Loucy (cell line): Measurements from ENCODE around the gene PRKN.

Experiments used
- H2AFZ ChIP-seq: fragments of 200-600 bp; sonication (generic); 2 replicates; pipeline ENCODE4 v1.6.0; 2016; ENCODE audit warnings: antibody characterized with exemption, mild to moderate bottlenecking, low read length, moderate library complexity
- H3F3A ChIP-seq: fragments of 200-600 bp; 2 replicates; pipeline ENCODE4 v1.6.0; 2016; ENCODE audit warnings: antibody characterized with exemption, low read depth, mild to moderate bottlenecking
- H3K27me3 ChIP-seq: fragments of 200-600 bp; sonication (generic); 2 replicates; pipeline ENCODE4 v1.6.1; 2014; ENCODE audit warnings: low read length, mild to moderate bottlenecking; ENCODE audit not compliant: insufficient read depth, poor library complexity, severe bottlenecking
- H3K36me3 ChIP-seq: fragments of 200-600 bp; sonication (generic); 2 replicates; pipeline ENCODE4 v1.6.1; 2016; ENCODE audit warnings: low read length; ENCODE audit not compliant: insufficient read depth
- H3K4me1 ChIP-seq: fragments of 200-600 bp; sonication (generic); 2 replicates; pipeline ENCODE4 v1.5.1; 2014; ENCODE audit warnings: low read length, mild to moderate bottlenecking; ENCODE audit not compliant: insufficient read depth, poor library complexity, severe bottlenecking
- H3K4me2 ChIP-seq: fragments of 200-600 bp; sonication (generic); 2 replicates; pipeline ENCODE4 v1.6.0; 2014; ENCODE audit warnings: antibody characterized with exemption, low read length, low read depth, mild to moderate bottlenecking; ENCODE audit not compliant: poor library complexity, severe bottlenecking
- H3K4me3 ChIP-seq: fragments of 200-600 bp; sonication (generic); 2 replicates; pipeline ENCODE4 v1.5.1; 2014; ENCODE audit warnings: low read length, mild to moderate bottlenecking, mixed read lengths; ENCODE audit not compliant: poor library complexity, severe bottlenecking
- H3K79me2 ChIP-seq: fragments of 200-600 bp; sonication (generic); 2 replicates; pipeline ENCODE4 v1.6.1; 2014; ENCODE audit warnings: low read length; ENCODE audit not compliant: insufficient read depth
- H3K9ac ChIP-seq: fragments of 200-600 bp; sonication (generic); 2 replicates; pipeline ENCODE4 v1.6.0; 2014; ENCODE audit warnings: mild to moderate bottlenecking, low read depth, low read length, moderate library complexity; ENCODE audit not compliant: poor library complexity, severe bottlenecking
- H3K9me2 ChIP-seq: fragments of 200-600 bp; sonication (generic); replicated peaks from 2 replicates; pipeline ENCODE4 v1.6.1; 2016; ENCODE audit warnings: low read depth, low read length, mixed read lengths
- H3K9me3 ChIP-seq: fragments of 200-600 bp; sonication (generic); 2 replicates; pipeline ENCODE4 v1.6.1; 2014; ENCODE audit warnings: mild to moderate bottlenecking, antibody characterized with exemption, low read length, low read depth; ENCODE audit not compliant: insufficient read depth
- H4K20me1 ChIP-seq: fragments of 200-600 bp; sonication (generic); 2 replicates; pipeline ENCODE4 v1.6.0; 2014; ENCODE audit warnings: antibody characterized with exemption, low read length, mild to moderate bottlenecking; ENCODE audit not compliant: insufficient read depth, poor library complexity, severe bottlenecking
- EZH2phosphoT487 ChIP-seq: fragments of 200-600 bp; IDR thresholded peaks from 2 replicates; pipeline ENCODE4 v1.6.1; 2018; ENCODE audit warnings: antibody characterized with exemption, mild to moderate bottlenecking, moderate library complexity, borderline replicate concordance
- TF ChIP-seq, protein P1 (sequence below): fragments of 200-600 bp; sonication (generic); conservative IDR thresholded peaks from 2 replicates; pipeline ENCODE4 v1.5.1; 2014; ENCODE audit warnings: mild to moderate bottlenecking, antibody characterized with exemption, low read length

PRKN gene

DNA sequence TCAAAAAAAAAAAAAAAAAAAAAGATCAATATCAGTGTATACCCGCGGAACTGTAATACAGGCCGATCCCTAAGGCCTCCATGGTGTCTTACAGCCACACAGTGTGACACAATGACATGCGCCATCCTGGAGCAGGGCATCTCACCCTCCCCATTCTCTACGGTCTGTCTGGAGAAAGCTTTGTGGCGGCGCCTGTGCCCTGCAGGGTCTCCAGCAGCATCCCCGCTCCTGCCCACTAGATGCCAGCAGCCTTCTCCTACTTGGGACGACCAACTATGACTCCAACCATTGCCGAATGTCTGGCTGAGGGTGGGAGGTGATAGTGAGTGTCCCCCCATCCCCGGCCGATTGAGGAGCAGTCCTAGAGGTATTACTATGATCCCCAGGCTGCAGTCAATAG lies 894.9 kb downstream of the PRKN start:
- no peak overlapping the region for H2AFZ ChIP-seq
- peaks cover 4% of the 10 kb centered on the region; the same call in 1 of the 2 replicates for H3K9me3 ChIP-seq
- no peaks in the 10 kb centered on the region for H3K9me2 ChIP-seq
- H3K9ac ChIP-seq = no peak overlapping the region
- TF ChIP-seq EZH2phosphoT487 = no peak
- TF ChIP-seq, protein P1, sequence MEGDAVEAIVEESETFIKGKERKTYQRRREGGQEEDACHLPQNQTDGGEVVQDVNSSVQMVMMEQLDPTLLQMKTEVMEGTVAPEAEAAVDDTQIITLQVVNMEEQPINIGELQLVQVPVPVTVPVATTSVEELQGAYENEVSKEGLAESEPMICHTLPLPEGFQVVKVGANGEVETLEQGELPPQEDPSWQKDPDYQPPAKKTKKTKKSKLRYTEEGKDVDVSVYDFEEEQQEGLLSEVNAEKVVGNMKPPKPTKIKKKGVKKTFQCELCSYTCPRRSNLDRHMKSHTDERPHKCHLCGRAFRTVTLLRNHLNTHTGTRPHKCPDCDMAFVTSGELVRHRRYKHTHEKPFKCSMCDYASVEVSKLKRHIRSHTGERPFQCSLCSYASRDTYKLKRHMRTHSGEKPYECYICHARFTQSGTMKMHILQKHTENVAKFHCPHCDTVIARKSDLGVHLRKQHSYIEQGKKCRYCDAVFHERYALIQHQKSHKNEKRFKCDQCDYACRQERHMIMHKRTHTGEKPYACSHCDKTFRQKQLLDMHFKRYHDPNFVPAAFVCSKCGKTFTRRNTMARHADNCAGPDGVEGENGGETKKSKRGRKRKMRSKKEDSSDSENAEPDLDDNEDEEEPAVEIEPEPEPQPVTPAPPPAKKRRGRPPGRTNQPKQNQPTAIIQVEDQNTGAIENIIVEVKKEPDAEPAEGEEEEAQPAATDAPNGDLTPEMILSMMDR = no peak
- H4K20me1 ChIP-seq = no peaks in the 10 kb centered on the region
- H3K4me2 ChIP-seq = no peak overlapping the region
- H3K4me3 ChIP-seq = no peak overlapping the region
- H3K36me3 ChIP-seq = no peaks in the 10 kb centered on the region
- H3K27me3 ChIP-seq = no peaks in the 10 kb centered on the region
- no peaks in the 10 kb centered on the region for H3K79me2 ChIP-seq
- peaks cover 10% of the 10 kb centered on the region for H3K4me1 ChIP-seq
- H3F3A ChIP-seq = no peaks in the 10 kb centered on the region

DNA sequence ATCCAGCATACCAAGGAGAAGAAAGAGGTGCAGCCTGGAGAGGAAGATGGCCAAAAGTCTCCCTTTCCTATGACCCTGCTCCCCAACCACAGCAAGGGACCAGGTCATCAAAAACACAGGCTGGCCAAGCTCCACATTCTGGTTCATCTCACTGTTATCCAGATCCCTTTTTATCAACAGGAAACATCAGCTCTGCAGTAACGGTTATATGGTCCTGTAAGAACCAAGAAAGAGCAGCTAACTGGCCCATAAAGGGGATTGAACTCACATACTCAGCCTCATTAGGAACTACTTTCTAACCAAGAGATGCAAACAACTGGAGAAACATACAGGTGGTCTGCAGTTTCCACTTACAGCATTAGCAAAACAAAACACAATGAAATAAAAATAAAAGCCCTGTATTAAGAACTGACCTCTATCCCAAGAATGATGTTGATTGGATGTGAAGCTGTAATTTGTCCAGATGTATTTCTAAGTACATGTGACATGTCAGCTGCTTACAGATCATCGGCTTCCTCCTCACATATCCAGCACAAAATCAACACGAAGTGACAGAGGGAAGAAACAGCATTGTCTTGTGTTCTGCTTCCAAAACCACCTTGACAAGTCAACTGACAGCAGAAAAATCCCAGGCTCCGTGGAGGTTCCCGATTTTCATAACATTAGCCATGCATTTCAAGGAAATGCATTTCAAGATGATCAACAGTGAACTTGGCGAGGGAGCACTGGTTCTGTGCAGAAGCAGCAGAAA lies 896.5 kb downstream of the PRKN start:
- Histone ChIP-seq H3K4me2 (peak overlapping the region; percentile 28), H2AFZ (no peak overlapping the region), H3K4me3 (no peak overlapping the region), H3K4me1 (peaks cover 10% of the 10 kb centered on the region), H3K27me3 (no peaks in the 10 kb centered on the region), H3K9me3 (peaks cover 4% of the 10 kb centered on the region; the same call in 1 of the 2 replicates), H4K20me1 (no peaks in the 10 kb centered on the region), H3K79me2 (no peaks in the 10 kb centered on the region), H3K36me3 (no peaks in the 10 kb centered on the region), H3K9me2 (no peaks in the 10 kb centered on the region), H3F3A (no peaks in the 10 kb centered on the region), H3K9ac (peak overlapping the region; percentile 51)
- no peak for TF ChIP-seq EZH2phosphoT487
- TF ChIP-seq, protein P1 = no peak

DNA sequence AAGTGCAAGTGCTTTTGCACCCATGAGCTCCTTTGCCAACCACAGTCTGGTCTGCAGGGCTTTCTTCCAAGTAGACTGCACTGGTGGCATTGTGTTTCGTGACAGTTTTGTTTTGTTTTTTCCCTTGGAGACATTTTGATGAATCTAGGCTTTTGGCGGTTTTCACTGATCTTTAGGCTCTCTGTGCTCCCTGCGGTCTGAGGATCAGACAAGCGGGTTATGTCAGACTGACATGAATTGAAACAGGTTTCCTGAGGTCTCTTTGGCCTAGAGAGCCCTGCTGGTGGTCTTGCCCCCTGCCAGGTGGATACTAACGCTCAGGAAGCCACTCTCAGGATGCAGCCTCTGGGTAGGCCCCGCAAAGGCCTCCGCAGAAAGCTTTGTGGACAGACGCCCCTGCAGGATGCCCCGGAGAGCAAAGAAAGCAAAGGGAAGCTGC lies 898.3 kb downstream of the PRKN start:
- Histone ChIP-seq H3F3A (no peaks in the 10 kb centered on the region), H3K9me3 (peaks cover 4% of the 10 kb centered on the region; the same call in 1 of the 2 replicates), H3K27me3 (no peaks in the 10 kb centered on the region), H3K4me1 (peaks cover 10% of the 10 kb centered on the region), H3K79me2 (no peaks in the 10 kb centered on the region), H3K9ac (peak overlapping the region; percentile 14), H4K20me1 (no peaks in the 10 kb centered on the region), H3K4me2 (no peak overlapping the region), H3K9me2 (no peaks in the 10 kb centered on the region), H2AFZ (no peak overlapping the region), H3K36me3 (no peaks in the 10 kb centered on the region), H3K4me3 (no peak overlapping the region)
- TF ChIP-seq EZH2phosphoT487 = no peak
- TF ChIP-seq, protein P1 = no peak
